Osteoblast (primary cell): ENCODE measurements around the gene ZNF576. TPM values are rescaled to one million over a fixed set of nuclear protein-coding genes. Genes with fewer than 3 reads are reported as not detected.
A peak's percentile ranks its signal among the peaks of the same experiment; 100 is the strongest.
"Not testable (repeated sequence)": the region's sequence is repeated elsewhere in the genome, so short reads cannot be mapped to it uniquely, and the experiment has no call there.

Experiments
- DNase-seq: peaks from one replicate; pipeline ENCODE4 v3.0.0; 2011; ENCODE audit warnings: low spot score, mixed read lengths; ENCODE audit not compliant: insufficient read length; ENCODE audit errors: missing footprints
- H2AFZ ChIP-seq: 2 replicates; pipeline ENCODE4 v1.6.0; 2011; ENCODE audit warnings: mild to moderate bottlenecking, low read length
- H3K27ac ChIP-seq: 2 replicates; pipeline ENCODE4 v1.5.1; 2011; ENCODE audit warnings: mild to moderate bottlenecking, low read depth, low read length, moderate library complexity
- H3K27me3 ChIP-seq: 2 replicates; pipeline ENCODE4 v1.6.0; 2012; ENCODE audit warnings: mild to moderate bottlenecking, control low read depth, inconsistent platforms, low read length, moderate library complexity; ENCODE audit not compliant: insufficient read depth
- H3K36me3 ChIP-seq: 2 replicates; pipeline ENCODE4 v1.5.1; 2011; ENCODE audit warnings: mild to moderate bottlenecking, low read length, control low read depth, moderate library complexity; ENCODE audit not compliant: insufficient read depth
- H3K4me1 ChIP-seq: 2 replicates; pipeline ENCODE4 v1.5.1; 2011; ENCODE audit warnings: mild to moderate bottlenecking, low read length, control low read depth, moderate library complexity; ENCODE audit not compliant: insufficient read depth
- H3K4me2 ChIP-seq: 2 replicates; pipeline ENCODE4 v1.6.0; 2011; ENCODE audit warnings: mild to moderate bottlenecking, low read length; ENCODE audit not compliant: insufficient read depth
- H3K4me3 ChIP-seq: fragments of 200-600 bp; sonication (generic); 3 replicates; pipeline ENCODE4 v1.5.1; 2012; ENCODE audit warnings: mild to moderate bottlenecking, low read length, inconsistent platforms; ENCODE audit not compliant: insufficient read depth
- H3K79me2 ChIP-seq: 2 replicates; pipeline ENCODE4 v1.6.0; 2012; ENCODE audit warnings: mild to moderate bottlenecking, low read length, control low read depth, inconsistent platforms; ENCODE audit not compliant: insufficient read depth
- H3K9me3 ChIP-seq: 2 replicates; pipeline ENCODE4 v1.5.1; 2011; ENCODE audit warnings: low read depth, low read length, control low read depth
- H4K20me1 ChIP-seq: 2 replicates; pipeline ENCODE4 v1.6.0; 2012; ENCODE audit warnings: mild to moderate bottlenecking, low read length, control low read depth; ENCODE audit not compliant: insufficient read depth
- CTCF ChIP-seq: IDR thresholded peaks from 2 replicates; pipeline ENCODE4 v1.5.1; 2011; ENCODE audit warnings: mild to moderate bottlenecking, low read depth, low read length, moderate library complexity; ENCODE audit errors: extremely low read depth
- total RNA-seq: library from RNA; depleted of rRNA; stranded (reverse); fragments of >200 nt; gene quantifications from 2 replicates; pipeline ENCODE4 v1.2.3, GENCODE V29; 2012

Gene ZNF576
- total RNA-seq, 1 donor = 9.4 TPM

GRCh38 chr19:43596842-43597461 lies 557 bp downstream of the ZNF576 start:
- Histone ChIP-seq H3K79me2 (peaks cover 68% of the 10 kb centered on the region), H4K20me1 (peaks cover 17% of the 10 kb centered on the region), H3K4me2 (peak overlapping the region; percentile 96), H3K27me3 (no peaks in the 10 kb centered on the region), H3K27ac (peak overlapping the region; percentile 99), H2AFZ (peak overlapping the region; percentile 92), H3K4me1 (peaks cover 26% of the 10 kb centered on the region), H3K4me3 (peak overlapping the region; percentile 85), H3K9me3 (no peaks in the 10 kb centered on the region), H3K36me3 (peaks cover 37% of the 10 kb centered on the region)
- no peak for TF ChIP-seq CTCF
- DNase-seq = peak; percentile 81

GRCh38 chr19:43597876-43598275 lies 1.5 kb downstream of the ZNF576 start:
- H4K20me1 ChIP-seq = peaks cover 12% of the 10 kb centered on the region
- H2AFZ ChIP-seq = no peak overlapping the region
- H3K9me3 ChIP-seq = no peaks in the 10 kb centered on the region
- H3K79me2 ChIP-seq = peaks cover 59% of the 10 kb centered on the region
- H3K27ac ChIP-seq = peak overlapping the region; percentile 99
- no peaks in the 10 kb centered on the region for H3K27me3 ChIP-seq
- H3K4me1 ChIP-seq = peaks cover 26% of the 10 kb centered on the region
- H3K4me2 ChIP-seq = peak overlapping the region; percentile 96
- no peak for TF ChIP-seq CTCF
- DNase-seq = peak; percentile 48
- peak overlapping the region; percentile 85 for H3K4me3 ChIP-seq
- peaks cover 30% of the 10 kb centered on the region for H3K36me3 ChIP-seq

GRCh38 chr19:43598445-43599240 lies 2.2 kb downstream of the ZNF576 start:
- peaks cover 25% of the 10 kb centered on the region for H3K4me1 ChIP-seq
- peaks cover 12% of the 10 kb centered on the region for H4K20me1 ChIP-seq
- H3K27ac ChIP-seq = no peak overlapping the region
- peak; percentile 21 for DNase-seq
- no peaks in the 10 kb centered on the region for H3K27me3 ChIP-seq
- H3K79me2 ChIP-seq = peaks cover 51% of the 10 kb centered on the region
- peaks cover 22% of the 10 kb centered on the region for H3K36me3 ChIP-seq
- TF ChIP-seq CTCF = no peak
- H3K4me2 ChIP-seq = peak overlapping the region; percentile 96
- H3K4me3 ChIP-seq = no peak overlapping the region
- no peaks in the 10 kb centered on the region for H3K9me3 ChIP-seq
- H2AFZ ChIP-seq = no peak overlapping the region

- Histone ChIP-seq H3K9me3 (no peaks in the 10 kb centered on the region), H4K20me1 (peaks cover 1% of the 10 kb centered on the region), H3K36me3 (peaks cover 18% of the 10 kb centered on the region), H3K27me3 (no peaks in the 10 kb centered on the region), H3K27ac (no peak overlapping the region), H3K4me2 (no peak overlapping the region), H2AFZ (no peak overlapping the region), H3K4me3 (no peak overlapping the region), H3K4me1 (peaks cover 15% of the 10 kb centered on the region), H3K79me2 (peaks cover 40% of the 10 kb centered on the region)
- peak; percentile 69 for DNase-seq
- TF ChIP-seq CTCF = no peak
These were observed 3.4 kb downstream of the ZNF576 start for GRCh38 chr19:43599635-43600295.

GRCh38 chr19:43600326-43600725 lies 3.9 kb downstream of the ZNF576 start:
- H3K9me3 ChIP-seq, H4K20me1 ChIP-seq, H3K4me3 ChIP-seq, H3K4me2 ChIP-seq, H2AFZ ChIP-seq, DNase-seq, H3K27me3 ChIP-seq, H3K27ac ChIP-seq: not testable (repeated sequence)
- H3K36me3 ChIP-seq = peaks cover 18% of the 10 kb centered on the region
- H3K4me1 ChIP-seq = peaks cover 15% of the 10 kb centered on the region
- peaks cover 35% of the 10 kb centered on the region for H3K79me2 ChIP-seq
